ENCODE data around the gene TLCD2. TPM values are rescaled to one million over a fixed set of nuclear protein-coding genes. Genes with fewer than 3 reads are reported as not detected.
A peak's percentile ranks its signal among the peaks of the same experiment; 100 is the strongest.

TLCD2 gene
- total RNA-seq, 1 experiment from 2014 or later = 1.9 TPM

DNA sequence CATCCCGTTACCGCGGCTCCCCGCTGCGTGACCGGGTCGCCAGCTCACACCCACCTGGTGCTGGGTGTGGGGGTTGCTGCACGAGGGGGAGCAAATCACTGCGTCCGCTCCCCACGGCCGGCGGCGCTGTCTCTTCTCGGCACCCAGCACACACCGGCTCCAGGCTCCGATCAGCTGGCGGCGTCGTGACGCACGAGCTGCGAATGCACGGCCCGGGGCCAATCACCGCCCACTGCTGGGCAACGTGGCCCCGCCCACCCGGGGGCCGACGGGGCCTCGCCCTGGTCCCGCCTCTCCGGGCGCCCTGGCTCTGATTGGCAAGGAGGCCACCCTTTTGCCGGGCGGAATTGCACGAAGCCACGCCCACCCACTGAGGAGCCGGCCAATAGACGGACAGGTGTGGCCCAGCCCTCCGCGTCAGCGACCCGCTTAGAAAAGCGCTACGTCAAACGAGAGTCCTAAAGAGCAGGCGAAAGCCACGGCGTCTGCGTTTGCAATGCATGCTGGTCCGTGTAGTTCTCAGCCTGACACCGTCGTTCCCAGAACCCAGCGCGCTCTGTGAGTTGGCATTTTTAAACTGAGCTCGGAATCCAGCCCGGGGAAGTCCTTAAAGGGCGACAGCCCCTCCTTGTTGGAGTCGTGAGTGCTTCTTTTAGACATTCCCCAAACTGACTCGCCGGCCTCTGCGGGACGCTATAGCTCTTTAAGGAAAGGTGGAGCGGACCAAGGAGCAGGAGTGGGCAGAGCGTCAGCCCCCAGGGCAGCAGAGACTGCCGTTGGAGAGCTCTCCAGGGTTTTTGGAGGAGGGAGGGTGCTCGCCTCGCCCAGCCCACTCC is 6.1 kb upstream of the TLCD2 start (continued):
- TF ChIP-seq, protein P1, sequence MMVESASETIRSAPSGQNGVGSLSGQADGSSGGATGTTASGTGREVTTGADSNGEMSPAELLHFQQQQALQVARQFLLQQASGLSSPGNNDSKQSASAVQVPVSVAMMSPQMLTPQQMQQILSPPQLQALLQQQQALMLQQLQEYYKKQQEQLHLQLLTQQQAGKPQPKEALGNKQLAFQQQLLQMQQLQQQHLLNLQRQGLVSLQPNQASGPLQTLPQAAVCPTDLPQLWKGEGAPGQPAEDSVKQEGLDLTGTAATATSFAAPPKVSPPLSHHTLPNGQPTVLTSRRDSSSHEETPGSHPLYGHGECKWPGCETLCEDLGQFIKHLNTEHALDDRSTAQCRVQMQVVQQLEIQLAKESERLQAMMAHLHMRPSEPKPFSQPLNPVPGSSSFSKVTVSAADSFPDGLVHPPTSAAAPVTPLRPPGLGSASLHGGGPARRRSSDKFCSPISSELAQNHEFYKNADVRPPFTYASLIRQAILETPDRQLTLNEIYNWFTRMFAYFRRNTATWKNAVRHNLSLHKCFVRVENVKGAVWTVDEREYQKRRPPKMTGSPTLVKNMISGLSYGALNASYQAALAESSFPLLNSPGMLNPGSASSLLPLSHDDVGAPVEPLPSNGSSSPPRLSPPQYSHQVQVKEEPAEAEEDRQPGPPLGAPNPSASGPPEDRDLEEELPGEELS (CRISPR knock-in tag; IDR thresholded peaks at IDR 0.05) = 0 out of 2 replicates have a peak, but pooled peaks have one; percentile 28
- TF ChIP-seq, protein P2, sequence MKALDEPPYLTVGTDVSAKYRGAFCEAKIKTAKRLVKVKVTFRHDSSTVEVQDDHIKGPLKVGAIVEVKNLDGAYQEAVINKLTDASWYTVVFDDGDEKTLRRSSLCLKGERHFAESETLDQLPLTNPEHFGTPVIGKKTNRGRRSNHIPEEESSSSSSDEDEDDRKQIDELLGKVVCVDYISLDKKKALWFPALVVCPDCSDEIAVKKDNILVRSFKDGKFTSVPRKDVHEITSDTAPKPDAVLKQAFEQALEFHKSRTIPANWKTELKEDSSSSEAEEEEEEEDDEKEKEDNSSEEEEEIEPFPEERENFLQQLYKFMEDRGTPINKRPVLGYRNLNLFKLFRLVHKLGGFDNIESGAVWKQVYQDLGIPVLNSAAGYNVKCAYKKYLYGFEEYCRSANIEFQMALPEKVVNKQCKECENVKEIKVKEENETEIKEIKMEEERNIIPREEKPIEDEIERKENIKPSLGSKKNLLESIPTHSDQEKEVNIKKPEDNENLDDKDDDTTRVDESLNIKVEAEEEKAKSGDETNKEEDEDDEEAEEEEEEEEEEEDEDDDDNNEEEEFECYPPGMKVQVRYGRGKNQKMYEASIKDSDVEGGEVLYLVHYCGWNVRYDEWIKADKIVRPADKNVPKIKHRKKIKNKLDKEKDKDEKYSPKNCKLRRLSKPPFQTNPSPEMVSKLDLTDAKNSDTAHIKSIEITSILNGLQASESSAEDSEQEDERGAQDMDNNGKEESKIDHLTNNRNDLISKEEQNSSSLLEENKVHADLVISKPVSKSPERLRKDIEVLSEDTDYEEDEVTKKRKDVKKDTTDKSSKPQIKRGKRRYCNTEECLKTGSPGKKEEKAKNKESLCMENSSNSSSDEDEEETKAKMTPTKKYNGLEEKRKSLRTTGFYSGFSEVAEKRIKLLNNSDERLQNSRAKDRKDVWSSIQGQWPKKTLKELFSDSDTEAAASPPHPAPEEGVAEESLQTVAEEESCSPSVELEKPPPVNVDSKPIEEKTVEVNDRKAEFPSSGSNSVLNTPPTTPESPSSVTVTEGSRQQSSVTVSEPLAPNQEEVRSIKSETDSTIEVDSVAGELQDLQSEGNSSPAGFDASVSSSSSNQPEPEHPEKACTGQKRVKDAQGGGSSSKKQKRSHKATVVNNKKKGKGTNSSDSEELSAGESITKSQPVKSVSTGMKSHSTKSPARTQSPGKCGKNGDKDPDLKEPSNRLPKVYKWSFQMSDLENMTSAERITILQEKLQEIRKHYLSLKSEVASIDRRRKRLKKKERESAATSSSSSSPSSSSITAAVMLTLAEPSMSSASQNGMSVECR (CRISPR knock-in tag; IDR thresholded peaks at IDR 0.05; ENCODE audit: borderline replicate concordance) = peak; percentile 95; the same call in 1 of the 2 replicates
- TF ChIP-seq, protein P3, sequence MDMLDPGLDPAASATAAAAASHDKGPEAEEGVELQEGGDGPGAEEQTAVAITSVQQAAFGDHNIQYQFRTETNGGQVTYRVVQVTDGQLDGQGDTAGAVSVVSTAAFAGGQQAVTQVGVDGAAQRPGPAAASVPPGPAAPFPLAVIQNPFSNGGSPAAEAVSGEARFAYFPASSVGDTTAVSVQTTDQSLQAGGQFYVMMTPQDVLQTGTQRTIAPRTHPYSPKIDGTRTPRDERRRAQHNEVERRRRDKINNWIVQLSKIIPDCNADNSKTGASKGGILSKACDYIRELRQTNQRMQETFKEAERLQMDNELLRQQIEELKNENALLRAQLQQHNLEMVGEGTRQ (CRISPR knock-in tag; IDR thresholded peaks at IDR 0.05) = peak; percentile 86
- TF ChIP-seq NR1H2 (CRISPR knock-in tag; IDR thresholded peaks at IDR 0.05) = no peak
- TF ChIP-seq, protein P4, sequence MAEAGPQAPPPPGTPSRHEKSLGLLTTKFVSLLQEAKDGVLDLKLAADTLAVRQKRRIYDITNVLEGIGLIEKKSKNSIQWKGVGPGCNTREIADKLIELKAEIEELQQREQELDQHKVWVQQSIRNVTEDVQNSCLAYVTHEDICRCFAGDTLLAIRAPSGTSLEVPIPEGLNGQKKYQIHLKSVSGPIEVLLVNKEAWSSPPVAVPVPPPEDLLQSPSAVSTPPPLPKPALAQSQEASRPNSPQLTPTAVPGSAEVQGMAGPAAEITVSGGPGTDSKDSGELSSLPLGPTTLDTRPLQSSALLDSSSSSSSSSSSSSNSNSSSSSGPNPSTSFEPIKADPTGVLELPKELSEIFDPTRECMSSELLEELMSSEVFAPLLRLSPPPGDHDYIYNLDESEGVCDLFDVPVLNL (CRISPR knock-in tag; IDR thresholded peaks at IDR 0.05; ENCODE audit: borderline replicate concordance, low read depth) = no peak
- TF ChIP-seq KAT7 (CRISPR knock-in tag; IDR thresholded peaks at IDR 0.05; ENCODE audit: borderline replicate concordance) = no peak
- TF ChIP-seq ZNF396 (CRISPR knock-in tag; IDR thresholded peaks at IDR 0.05; ENCODE audit: borderline replicate concordance) = no peak
- TF ChIP-seq, protein P5, sequence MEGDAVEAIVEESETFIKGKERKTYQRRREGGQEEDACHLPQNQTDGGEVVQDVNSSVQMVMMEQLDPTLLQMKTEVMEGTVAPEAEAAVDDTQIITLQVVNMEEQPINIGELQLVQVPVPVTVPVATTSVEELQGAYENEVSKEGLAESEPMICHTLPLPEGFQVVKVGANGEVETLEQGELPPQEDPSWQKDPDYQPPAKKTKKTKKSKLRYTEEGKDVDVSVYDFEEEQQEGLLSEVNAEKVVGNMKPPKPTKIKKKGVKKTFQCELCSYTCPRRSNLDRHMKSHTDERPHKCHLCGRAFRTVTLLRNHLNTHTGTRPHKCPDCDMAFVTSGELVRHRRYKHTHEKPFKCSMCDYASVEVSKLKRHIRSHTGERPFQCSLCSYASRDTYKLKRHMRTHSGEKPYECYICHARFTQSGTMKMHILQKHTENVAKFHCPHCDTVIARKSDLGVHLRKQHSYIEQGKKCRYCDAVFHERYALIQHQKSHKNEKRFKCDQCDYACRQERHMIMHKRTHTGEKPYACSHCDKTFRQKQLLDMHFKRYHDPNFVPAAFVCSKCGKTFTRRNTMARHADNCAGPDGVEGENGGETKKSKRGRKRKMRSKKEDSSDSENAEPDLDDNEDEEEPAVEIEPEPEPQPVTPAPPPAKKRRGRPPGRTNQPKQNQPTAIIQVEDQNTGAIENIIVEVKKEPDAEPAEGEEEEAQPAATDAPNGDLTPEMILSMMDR (IDR thresholded peaks at IDR 0.05) = no peak
- no peak for TF ChIP-seq SOX15 (CRISPR knock-in tag; IDR thresholded peaks at IDR 0.05)
- no peak for TF ChIP-seq FOXP1 (CRISPR knock-in tag; IDR thresholded peaks at IDR 0.05; ENCODE audit: borderline replicate concordance)
- TF ChIP-seq FOXK1 (CRISPR knock-in tag; IDR thresholded peaks at IDR 0.05) = peak; percentile 91
- no peak for TF ChIP-seq ZNF219 (CRISPR knock-in tag; IDR thresholded peaks at IDR 0.05; ENCODE audit: borderline replicate concordance)
- TF ChIP-seq, protein P6, sequence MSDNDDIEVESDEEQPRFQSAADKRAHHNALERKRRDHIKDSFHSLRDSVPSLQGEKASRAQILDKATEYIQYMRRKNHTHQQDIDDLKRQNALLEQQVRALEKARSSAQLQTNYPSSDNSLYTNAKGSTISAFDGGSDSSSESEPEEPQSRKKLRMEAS (CRISPR knock-in tag; IDR thresholded peaks at IDR 0.05) = peak; percentile 52
- TF ChIP-seq, protein P7, sequence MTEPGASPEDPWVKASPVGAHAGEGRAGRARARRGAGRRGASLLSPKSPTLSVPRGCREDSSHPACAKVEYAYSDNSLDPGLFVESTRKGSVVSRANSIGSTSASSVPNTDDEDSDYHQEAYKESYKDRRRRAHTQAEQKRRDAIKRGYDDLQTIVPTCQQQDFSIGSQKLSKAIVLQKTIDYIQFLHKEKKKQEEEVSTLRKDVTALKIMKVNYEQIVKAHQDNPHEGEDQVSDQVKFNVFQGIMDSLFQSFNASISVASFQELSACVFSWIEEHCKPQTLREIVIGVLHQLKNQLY (CRISPR knock-in tag; IDR thresholded peaks at IDR 0.05) = no peak

Data from WTC11 (cell line).